ENCODE data around the gene ADGRB2. TPM values are rescaled to one million over a fixed set of nuclear protein-coding genes. Genes with fewer than 3 reads are reported as not detected.
A peak's percentile ranks its signal among the peaks of the same experiment; 100 is the strongest.

The ADGRB2 gene
- total RNA-seq, 1 experiment from 2014 or later = 10.9 TPM

- H3K36me3 Mint-ChIP-seq (ENCODE audit: insufficient read depth in 1 of 3, low read depth in 3 of 3) = no peaks in the 10 kb centered on the region
- TF ChIP-seq, protein P1, sequence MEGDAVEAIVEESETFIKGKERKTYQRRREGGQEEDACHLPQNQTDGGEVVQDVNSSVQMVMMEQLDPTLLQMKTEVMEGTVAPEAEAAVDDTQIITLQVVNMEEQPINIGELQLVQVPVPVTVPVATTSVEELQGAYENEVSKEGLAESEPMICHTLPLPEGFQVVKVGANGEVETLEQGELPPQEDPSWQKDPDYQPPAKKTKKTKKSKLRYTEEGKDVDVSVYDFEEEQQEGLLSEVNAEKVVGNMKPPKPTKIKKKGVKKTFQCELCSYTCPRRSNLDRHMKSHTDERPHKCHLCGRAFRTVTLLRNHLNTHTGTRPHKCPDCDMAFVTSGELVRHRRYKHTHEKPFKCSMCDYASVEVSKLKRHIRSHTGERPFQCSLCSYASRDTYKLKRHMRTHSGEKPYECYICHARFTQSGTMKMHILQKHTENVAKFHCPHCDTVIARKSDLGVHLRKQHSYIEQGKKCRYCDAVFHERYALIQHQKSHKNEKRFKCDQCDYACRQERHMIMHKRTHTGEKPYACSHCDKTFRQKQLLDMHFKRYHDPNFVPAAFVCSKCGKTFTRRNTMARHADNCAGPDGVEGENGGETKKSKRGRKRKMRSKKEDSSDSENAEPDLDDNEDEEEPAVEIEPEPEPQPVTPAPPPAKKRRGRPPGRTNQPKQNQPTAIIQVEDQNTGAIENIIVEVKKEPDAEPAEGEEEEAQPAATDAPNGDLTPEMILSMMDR (conservative IDR thresholded peaks at IDR 0.05) = no peak
- H2BK12ac ChIP-seq (ENCODE audit: insufficient read length, low read depth, low read length) = no peak overlapping the region
- no peak overlapping the region for H2BK15ac ChIP-seq (ENCODE audit: low read depth, low read length)
- no peak overlapping the region for H4K8ac ChIP-seq (replicated peaks; ENCODE audit: insufficient read length, low read depth, low read length)
- no peaks in the 10 kb centered on the region for H3K23me2 ChIP-seq (ENCODE audit: insufficient read length, low read depth, low read length, poor library complexity, severe bottlenecking)
- no peak overlapping the region for H4K5ac ChIP-seq (ENCODE audit: insufficient read length, low read depth, low read length)
- no CpG with 5 or more reads among the region's 13 CpGs for WGBS (ENCODE audit: extremely low coverage, insufficient read length, low lambda C conversion rate)
- no peak overlapping the region for H3K4me3 Mint-ChIP-seq
- no peak overlapping the region for H2AK5ac ChIP-seq (ENCODE audit: insufficient read length, low read length)
- no peak overlapping the region for H4K91ac ChIP-seq (ENCODE audit: insufficient read length, low read depth, low read length)
- no peak overlapping the region for H3K56ac ChIP-seq (ENCODE audit: insufficient read length, low read depth, low read length)
- H3K79me2 ChIP-seq (ENCODE audit: insufficient read depth, low read length) = no peaks in the 10 kb centered on the region
- H3K79me1 ChIP-seq (ENCODE audit: insufficient read depth, low read depth, low read length, poor library complexity, severe bottlenecking) = no peaks in the 10 kb centered on the region
- no peaks in the 10 kb centered on the region for H4K20me1 ChIP-seq (ENCODE audit: control insufficient read depth, insufficient read depth, insufficient read length)
- H2BK120ac ChIP-seq (ENCODE audit: low read depth, low read length, poor library complexity, severe bottlenecking) = no peak overlapping the region
- H3K9me3 Mint-ChIP-seq = no peaks in the 10 kb centered on the region; a peak in 1 of 5 replicates
- no peak overlapping the region for H3K27ac ChIP-seq (ENCODE audit: insufficient read length, low read depth, low read length)
- no peaks in the 10 kb centered on the region; the same call in none of the 2 replicates for H3K27me3 Mint-ChIP-seq (ENCODE audit: low read depth)
- no peak overlapping the region for H3K9ac ChIP-seq (ENCODE audit: extremely low read depth, insufficient read length, low read length)
- H2BK5ac ChIP-seq (ENCODE audit: insufficient read length, low read length) = no peak overlapping the region
- no peaks in the 10 kb centered on the region for H3K4me1 ChIP-seq (ENCODE audit: insufficient read depth, low read length)
- H3K23ac ChIP-seq (ENCODE audit: insufficient read length, low read depth, low read length) = no peak overlapping the region
- no peak overlapping the region for H2AFZ ChIP-seq (ENCODE audit: low read length)
- DNase-seq = no peak
- no peak overlapping the region for H3T11ph ChIP-seq (ENCODE audit: low read length)
- no peaks in the 10 kb centered on the region for H3K9me3 ChIP-seq (ENCODE audit: control insufficient read depth, low read depth, low read length)
- H3K18ac ChIP-seq (ENCODE audit: insufficient read length, low read depth, low read length) = peak overlapping the region; percentile 31
- no peak overlapping the region for H3K4me2 ChIP-seq (ENCODE audit: insufficient read depth, insufficient read length, low read length)
- H3K4ac ChIP-seq (ENCODE audit: low read depth, low read length) = no peak overlapping the region
- no peak overlapping the region for H3K14ac ChIP-seq (ENCODE audit: insufficient read depth, low read length)
- H2BK20ac ChIP-seq (ENCODE audit: low read depth, low read length, poor library complexity, severe bottlenecking) = no peak overlapping the region
- H3K4me1 Mint-ChIP-seq = peaks cover 13 to 33% of the 10 kb centered on the region in 2 experiments
- no peaks in the 10 kb centered on the region for H3K27me3 ChIP-seq (ENCODE audit: insufficient read depth, low read length)
- H3K27ac Mint-ChIP-seq = peak overlapping the region in 1 of 3 experiments; percentile 76; a peak in 1 of 7 replicates
Observed at GRCh38 chr1:31795801-31796621, 31.9 kb upstream of the ADGRB2 start.
